ENCODE measurements around the gene PRKN.
A peak's percentile ranks its signal among the peaks of the same experiment; 100 is the strongest.

PRKN gene

DNA sequence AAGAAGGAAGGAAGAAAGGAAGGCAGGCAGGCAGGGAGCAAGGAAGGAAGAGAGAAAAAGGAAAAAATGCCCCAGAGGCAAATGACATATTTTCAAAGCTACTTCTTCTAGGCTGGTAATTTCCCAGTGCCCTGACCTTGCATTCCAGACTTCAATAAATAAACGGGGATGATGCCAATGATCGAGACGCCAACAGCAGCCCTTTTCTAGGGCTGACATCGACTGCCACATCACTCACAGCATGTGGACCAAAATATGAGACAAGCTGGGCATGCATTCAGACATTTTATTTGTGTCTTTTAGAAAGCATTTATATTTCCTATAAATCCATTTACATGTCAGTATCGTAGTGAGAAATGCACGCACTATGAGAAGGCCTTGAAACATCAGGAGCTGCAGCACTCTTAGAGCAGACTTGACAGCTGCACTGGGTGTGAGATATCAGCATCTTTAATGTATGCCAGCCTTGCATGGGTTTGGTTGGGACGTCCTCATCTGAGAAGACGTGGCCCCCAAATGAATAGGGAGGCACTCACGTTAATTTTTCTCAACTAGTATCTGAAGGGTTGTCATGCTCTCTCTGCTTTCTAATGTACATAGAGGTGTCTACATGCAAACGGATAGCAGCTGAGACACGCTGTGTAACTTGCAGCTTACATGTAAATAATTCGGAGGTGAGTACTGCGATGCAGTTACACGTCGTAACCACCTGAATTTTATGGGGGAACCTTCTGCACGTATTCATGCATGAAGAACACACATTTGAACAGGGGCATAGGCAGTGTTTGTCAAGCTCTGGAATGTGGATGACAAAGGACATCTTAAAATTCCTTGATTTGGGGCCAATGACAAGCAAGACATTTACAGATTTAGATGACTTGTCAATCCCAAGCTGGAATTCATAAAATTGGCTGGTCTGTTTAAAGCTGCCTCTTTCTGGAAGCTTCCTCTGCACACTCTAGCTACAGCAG lies 1304.6 kb downstream of the PRKN start:
- DNase-seq (ENCODE audit: low read depth, low spot score) = no peak

DNA sequence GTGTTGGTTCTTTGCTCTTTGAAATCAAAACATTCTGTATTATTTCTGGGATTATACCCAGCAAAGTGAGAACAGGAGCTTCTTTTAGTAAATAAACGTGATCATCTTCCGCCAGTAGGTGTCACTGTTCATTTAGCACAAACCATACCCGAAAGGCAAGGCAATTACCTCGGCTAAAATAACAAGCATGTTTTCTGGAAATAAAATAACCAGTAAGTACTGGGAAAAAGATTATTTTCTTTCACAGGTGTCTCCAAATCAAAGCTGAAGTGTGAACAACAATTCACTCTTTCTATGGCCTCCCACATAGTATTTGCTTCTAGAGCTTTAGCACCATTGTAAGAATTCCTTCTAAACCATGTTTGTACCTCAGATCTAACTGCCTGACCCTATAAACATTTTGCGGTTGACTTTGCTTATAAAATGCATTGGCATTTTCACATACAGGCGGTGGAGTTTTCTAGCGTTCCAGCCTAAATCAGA lies 1309.1 kb downstream of the PRKN start:
- peak; percentile 65 for DNase-seq (ENCODE audit: low read depth, low spot score)

- peak; percentile 90 for DNase-seq (ENCODE audit: low read depth, low spot score)
These were observed 1309.7 kb downstream of the PRKN start for GRCh38 chr6:161417717-161418462.

- peak; percentile 23 for DNase-seq (ENCODE audit: low read depth, low spot score)
These were observed 1312.2 kb downstream of the PRKN start for GRCh38 chr6:161415302-161415855.

- no peak for DNase-seq (ENCODE audit: low read depth, low spot score)
These were observed 1312.9 kb downstream of the PRKN start for GRCh38 chr6:161414707-161415106.

DNA sequence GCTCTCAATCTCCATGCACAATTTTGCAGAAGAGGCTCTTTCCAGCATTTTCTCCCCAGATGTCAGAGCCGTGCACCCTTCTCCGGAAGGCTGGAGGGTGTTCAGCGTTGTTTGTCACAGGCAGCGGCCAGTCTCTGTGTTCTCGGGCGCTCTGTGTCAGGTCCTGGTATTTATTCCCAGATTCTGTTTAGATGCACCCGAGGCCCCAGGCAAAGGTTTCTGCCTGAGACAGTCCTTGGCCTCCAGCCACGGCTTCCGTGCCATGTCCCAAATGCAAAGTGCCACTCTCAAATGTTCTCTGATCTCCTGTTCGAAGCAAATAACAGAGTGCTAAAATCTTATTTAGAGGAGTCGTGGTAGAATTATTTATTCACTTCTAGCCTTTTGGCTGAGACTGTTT lies 1313.4 kb downstream of the PRKN start:
- peak; percentile 33 for DNase-seq (ENCODE audit: low read depth, low spot score)

DNA sequence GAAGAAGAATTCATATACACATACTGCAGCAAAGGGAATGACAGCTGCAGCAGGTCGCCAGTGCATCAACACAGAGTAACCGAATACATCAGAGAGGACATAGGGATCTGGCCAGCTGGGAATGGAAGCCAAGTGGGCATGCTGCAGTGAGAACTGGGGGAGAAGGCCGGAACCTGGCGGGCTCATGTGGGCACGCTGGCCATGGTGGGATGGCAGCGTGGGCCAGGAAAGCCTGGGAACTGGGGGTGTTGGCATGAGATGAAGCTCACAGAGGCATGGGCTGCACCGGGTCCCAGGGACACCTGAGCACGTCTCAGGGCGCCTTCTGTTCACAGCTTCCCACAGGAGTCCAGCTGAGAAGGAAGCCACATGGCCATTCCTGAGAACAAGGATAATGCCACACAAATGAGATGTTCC lies 1314.2 kb downstream of the PRKN start:
- no peak for DNase-seq (ENCODE audit: low read depth, low spot score)

DNA sequence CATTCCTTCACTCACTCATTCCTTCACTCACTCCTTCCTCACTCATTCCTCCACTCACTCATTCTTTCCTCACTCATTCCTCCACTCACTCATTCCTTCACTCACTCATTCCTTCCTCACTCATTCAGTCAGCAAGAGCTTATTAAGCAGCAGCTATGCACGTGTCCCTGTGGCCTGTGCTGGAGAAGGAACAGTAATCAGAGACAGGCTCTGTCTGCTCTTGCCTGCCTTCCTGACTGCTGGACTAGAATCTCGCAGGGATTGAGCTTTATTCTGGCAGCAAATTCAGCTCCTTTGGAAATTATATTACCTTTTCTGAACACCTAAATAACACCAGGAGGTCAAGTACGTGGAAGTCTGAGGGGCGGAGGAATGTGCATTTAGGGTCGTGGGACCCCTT lies 1314.8 kb downstream of the PRKN start:
- no peak for DNase-seq (ENCODE audit: low read depth, low spot score)

DNA sequence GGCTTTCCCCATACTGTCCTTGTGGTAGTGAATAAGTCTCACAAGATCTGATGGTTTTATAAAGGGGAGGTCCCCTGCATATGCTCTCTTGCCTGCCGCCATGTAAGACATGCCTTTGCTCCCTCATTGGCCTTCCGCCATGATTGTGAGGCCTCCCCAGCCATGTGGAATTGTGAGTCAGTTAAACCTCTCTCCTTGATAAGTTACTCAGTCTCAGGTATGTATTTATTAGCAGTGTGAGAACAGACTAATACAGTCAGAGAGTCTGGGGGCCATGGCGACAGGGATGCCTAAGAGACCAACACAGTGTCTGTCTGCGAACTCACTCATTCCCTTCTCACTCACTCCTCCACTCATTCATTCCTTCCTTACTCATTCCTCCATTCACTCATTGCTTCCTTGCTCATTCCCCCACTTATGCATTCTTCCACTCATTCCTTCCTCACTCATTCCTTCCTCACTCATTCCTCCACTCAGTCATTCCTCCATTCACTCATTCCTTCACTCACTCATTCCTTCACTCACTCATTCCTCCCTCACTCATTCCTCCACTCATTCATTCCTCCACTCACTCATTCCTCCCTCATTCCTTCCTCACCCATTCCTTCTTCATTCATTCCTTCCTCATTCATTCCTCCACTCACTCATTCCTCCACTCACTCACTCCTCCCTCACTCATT lies 1316.2 kb downstream of the PRKN start:
- DNase-seq (ENCODE audit: low read depth, low spot score) = no peak

DNA sequence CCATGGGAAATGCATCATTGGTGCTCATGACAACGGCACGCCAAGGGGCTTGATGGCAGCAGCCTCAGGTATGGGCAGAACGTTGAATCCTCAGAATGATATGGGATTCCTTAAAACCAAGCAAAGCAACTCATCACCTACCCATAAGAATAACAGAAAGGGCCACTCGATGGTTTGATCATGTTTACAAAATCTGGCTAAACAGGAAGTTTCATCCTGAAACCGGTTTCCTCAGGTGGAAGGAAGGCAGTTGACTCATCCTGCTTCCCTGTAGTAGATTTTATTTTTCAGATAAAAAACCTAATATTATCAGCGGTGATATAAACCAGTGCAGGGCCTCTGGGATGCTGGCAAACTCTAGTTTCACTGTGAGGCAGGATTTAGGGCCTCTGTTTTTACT lies 1316.8 kb downstream of the PRKN start:
- no peak for DNase-seq (ENCODE audit: low read depth, low spot score)

DNA sequence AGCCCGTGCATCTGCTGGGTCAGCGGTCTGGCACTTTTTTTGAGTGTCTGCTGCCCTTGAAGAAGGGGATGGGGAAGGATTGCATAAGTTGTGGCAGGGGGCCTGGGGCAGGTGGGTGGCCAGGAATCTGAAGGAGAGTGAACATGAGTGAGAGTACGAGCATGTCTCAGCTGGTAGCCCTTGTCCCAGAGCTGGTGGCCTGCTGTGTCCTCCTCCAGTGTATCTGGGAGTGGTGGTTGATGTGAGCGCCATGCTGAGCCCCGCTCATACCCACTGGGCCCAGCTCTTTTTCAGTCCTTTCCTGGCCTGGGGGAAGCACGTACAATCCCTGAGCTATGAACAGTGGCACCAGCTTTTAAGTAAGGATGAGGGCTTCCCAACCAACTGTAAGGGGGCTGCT lies 1317.5 kb downstream of the PRKN start:
- DNase-seq (ENCODE audit: low read depth, low spot score) = no peak

GRCh38 chr6:161409353-161409752 lies 1318.2 kb downstream of the PRKN start:
- no peak for DNase-seq (ENCODE audit: low read depth, low spot score)

DNA sequence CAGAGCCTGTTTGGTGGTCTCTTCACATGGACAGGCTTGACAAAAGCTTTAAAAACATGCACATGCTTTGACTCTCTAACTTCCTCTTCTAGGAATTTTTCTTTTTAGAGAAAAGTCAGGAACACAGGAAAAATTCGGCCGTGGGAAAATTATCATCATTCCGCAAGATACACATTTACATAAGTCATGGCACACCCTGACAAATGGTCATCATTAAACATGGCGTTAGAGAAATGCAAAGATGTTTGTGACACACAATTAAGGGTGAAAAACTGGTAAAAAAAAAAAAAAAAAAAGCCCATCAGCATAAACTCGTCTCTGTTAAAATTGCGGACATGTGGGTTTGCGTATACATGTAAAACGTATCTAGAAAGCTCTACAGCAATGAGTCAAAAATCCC lies 1319.5 kb downstream of the PRKN start:
- DNase-seq (ENCODE audit: low read depth, low spot score) = no peak

DNA sequence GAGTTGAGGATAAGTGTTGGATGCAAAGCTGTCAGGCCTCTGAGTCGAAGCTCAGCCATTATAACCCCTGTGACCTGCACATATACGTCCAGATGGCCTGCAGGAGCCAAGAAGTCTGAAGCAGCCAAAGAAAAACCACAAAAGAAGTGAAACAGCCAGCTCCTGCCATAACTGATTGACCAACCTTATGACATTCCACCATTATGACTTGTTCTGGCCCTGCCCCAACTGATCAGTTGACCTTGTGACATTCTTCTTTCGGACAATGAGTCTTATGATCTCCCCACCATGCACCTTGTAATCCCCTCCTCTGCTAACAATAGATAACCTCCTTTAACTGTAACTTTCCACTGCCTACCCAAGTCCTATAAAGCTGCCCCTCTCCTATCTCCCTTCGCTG lies 1320.0 kb downstream of the PRKN start:
- no peak for DNase-seq (ENCODE audit: low read depth, low spot score)

GRCh38 chr6:161407115-161407514 lies 1320.5 kb downstream of the PRKN start:
- DNase-seq (ENCODE audit: low read depth, low spot score) = no peak

DNA sequence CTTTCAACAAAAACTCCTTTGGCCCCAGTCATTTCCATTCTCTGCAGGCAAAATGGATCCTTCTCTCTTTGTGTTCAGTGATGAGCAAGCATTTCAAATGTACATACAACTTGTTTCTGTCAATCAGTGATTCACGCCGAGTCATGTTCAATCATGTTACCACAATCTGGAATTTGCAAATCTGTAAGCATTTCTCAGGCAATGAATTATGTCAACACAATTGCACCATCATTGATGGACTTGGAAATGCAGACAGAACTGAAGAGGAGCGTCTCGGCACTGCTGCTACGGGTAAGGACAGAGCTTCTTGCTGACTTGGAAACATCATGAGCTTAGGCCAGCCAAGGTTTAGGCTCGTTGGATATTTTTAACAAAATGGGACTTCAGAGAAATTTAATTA lies 1320.9 kb downstream of the PRKN start:
- no peak for DNase-seq (ENCODE audit: low read depth, low spot score)

DNA sequence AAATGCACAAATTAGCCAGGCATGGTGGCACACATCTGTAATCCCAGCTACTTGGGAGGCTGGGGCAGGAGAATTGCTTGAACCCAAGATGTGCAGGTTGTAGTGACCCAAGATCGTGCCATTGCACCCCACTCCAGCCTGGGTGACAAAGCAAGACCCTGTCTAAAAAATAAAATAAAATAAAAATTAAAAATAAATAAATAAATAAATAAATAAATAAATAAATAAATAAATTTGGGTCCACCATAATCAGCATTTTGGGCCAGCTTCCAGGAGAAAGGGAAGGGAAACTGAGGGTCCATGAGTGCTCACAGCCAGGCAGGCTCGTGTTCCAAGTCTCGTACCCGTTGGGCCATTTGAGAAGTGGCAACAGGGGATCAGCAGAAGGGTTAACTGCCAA lies 1322.1 kb downstream of the PRKN start:
- no peak for DNase-seq (ENCODE audit: low read depth, low spot score)

DNA sequence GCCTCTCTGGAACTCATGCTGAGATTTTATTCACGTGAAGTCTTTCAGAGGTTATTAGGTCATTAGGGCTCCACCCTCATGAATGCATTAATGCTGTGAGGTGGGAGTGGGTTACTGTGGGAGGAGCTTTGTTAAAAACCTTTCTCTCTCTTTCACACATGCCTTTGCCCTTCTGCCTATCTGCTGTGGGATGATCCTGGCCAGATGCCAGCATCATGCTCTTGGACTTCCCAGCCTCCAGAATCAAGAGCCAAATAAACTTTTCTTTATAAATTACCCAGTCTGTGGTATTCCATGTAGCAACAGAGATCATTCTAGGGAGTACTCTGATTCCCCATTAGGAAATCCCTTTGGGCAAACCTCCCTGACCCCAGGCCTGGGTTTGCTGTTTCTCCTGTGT lies 1323.8 kb downstream of the PRKN start:
- DNase-seq (ENCODE audit: low read depth, low spot score) = no peak

GRCh38 chr6:161401587-161402309 lies 1325.8 kb downstream of the PRKN start:
- peak; percentile 21 for DNase-seq (ENCODE audit: low read depth, low spot score)

GRCh38 chr6:161400671-161401070 lies 1326.9 kb downstream of the PRKN start:
- DNase-seq (ENCODE audit: low read depth, low spot score) = no peak

DNA sequence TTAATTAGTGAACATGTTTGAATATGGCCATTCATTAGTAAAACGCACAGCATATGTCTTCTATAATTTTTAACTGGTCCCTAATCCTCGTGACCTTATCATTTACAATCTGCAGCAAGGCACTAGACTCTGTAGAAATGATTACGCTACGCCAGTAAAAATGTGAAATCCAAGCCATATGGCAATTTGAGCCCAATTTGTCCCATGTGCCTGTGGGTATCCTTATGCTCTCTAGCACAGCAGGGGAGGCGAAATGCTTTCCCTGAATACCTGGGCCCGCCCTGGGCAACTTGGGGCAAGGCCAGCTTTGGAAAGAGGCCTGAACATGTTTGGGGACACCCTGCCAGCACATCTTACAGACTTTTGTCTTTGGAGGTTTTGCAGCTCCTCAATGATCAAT lies 1331.0 kb downstream of the PRKN start:
- DNase-seq (ENCODE audit: low read depth, low spot score) = no peak

Measured in ELF-1 (cell line).